ENCODE results near the gene PFKFB2. TPM values are rescaled to one million over a fixed set of nuclear protein-coding genes. Genes with fewer than 3 reads are reported as not detected.

The PFKFB2 gene
- total RNA-seq, 1 experiment from 2014 or later = 3.2 TPM

DNA sequence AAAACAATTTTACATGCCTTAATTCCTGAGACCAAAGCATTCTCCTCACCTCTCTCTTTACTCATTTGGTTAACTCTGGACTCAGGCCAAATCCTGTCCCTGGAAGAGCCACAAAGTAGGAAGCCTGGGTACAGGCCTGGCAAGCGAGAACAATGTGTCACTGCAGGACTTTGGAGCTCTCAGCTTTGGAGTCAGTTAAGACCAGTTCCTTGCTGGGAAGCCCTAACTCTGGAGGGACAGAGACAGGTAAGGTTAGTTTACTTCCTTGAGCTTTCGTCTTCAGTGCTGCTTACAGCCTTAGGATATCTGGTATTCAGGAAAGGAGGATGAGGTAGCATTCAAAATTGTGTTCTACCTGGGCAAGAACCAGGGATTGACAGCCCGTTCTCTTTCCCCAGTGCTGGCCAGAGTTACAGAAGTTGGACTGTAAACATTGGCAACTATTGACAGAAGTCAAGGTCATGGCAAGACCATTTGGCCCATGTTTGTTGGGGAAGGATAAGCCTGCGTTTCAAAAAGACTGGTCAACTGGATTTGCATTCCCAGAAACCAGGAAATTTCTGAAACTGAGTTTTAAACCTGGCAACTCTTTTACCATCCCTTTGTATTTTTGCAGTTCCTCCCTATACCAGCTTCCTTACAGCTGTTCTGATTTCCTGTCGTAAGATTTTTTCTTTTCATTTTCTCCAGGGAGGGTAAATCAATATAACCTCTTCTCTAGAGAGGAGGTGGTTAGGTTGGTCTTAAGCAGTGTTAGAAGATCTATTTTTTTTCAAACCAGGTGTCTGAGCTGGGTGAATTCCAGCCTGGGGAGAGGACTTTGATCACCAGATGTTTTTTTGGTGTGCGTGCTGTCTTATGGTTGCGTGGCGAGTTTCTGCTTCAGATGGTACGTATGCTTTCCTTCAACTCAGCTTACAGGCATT, 35.9 kb downstream of the PFKFB2 start, which contains the start of gene C4BPB:
TSS of gene C4BPB (plus strand) at position 160 of the 926 bp plus-strand sequence. CDS start at position 832, 672 bp downstream.
- peak; percentile 16 for DNase-seq (ENCODE audit: low read depth)

DNA sequence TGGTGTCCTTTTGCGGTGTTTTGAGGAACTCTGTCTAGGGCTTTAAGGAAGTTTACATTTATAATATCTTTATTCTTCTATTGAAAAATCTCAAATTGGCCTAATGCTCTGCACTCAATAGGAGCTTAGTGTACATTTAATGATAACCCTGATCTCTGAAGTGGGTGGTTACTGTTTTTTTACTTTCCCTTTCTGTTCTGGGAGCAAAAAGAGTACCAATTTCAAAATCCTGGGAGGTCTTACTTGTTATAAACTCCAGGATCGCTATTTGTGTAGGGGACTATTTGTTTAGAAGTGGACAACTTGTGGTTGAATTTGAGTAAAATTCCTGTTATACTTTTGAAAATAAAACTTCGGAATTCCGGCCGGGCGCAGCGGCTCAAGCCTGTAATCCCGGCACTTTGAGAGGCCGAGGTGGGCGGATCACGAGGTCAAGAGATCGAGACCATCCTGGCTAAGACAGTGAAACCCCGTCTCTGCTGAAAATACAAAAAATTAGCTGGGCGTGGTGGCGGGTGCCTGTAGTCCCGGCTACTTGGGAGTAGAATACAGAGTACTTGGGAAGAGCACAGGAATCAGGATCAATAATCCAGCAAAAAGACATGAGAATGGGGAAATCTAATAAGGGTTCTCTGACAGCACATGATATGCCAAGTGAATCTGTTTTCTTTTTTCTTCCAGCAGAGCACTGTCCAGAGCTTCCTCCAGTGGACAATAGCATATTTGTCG, 36.7 kb downstream of the PFKFB2 start:
- no peak for DNase-seq (ENCODE audit: low read depth)

GRCh38 chr1:207091200-207091908, 38.3 kb downstream of the PFKFB2 start:
- no peak for DNase-seq (ENCODE audit: low read depth)

GRCh38 chr1:207093944-207094343, 40.9 kb downstream of the PFKFB2 start:
- no peak for DNase-seq (ENCODE audit: low read depth)

- DNase-seq (ENCODE audit: low read depth) = no peak
Measured at GRCh38 chr1:207097871-207098324, 44.8 kb downstream of the PFKFB2 start.

DNA sequence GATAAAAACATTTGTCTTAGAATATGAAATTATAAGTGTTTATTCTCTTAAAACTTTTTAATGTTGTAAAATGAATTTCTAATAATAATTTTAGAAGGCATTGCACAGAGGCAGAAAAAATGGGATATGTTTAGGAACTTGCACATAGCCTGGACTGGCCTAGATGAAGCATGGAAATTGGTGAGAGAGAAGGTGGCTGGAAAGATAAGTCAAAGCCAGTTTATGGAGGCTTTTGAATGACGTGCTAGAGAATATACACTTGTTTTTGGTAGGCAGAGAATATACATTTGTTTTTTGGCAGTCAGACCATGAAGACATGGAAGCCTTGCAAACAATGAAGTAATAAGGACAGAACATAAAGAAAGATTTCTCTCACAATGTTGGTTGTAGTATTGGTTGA, 48.6 kb downstream of the PFKFB2 start:
- DNase-seq (ENCODE audit: low read depth) = no peak

DNA sequence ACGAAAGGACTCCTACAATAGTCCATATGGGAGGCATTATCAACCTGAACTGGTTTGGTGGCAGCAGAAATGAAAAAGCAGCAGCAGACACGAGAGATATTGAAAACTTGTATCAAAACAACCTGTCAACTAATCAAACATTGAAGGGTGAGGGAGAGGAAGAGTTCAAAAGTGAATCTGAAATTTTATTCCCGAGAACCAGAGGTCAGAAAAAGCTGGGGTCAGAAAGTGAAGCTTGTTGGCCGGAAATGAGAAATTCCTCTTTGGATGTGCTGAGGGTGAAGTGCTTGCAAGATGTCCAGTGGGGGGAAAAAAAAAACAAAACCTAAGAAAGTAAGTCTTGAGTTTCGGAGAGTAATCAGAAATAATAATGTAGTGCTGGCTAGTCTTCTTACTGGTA, 49.1 kb downstream of the PFKFB2 start:
- no peak for DNase-seq (ENCODE audit: low read depth)

- no peak for DNase-seq (ENCODE audit: low read depth)
Measured at GRCh38 chr1:207102659-207103058, 49.6 kb downstream of the PFKFB2 start.

GRCh38 chr1:207103892-207104373, 50.9 kb downstream of the PFKFB2 start, which contains the start of gene C4BPA:
Gene C4BPA, plus strand, starts transcription at chr1:207104233. Its CDS starts 8,793 bp downstream, at chr1:207113026.
- no peak for DNase-seq (ENCODE audit: low read depth)

GRCh38 chr1:207109004-207109403, 55.9 kb downstream of the PFKFB2 start:
- no peak for DNase-seq (ENCODE audit: low read depth)

GRCh38 chr1:207112616-207113296, 59.7 kb downstream of the PFKFB2 start:
- DNase-seq (ENCODE audit: low read depth) = no peak

GRCh38 chr1:207115269-207115668, 62.2 kb downstream of the PFKFB2 start:
- DNase-seq (ENCODE audit: low read depth) = no peak

- DNase-seq (ENCODE audit: low read depth) = no peak
Measured at GRCh38 chr1:207124389-207124788, 71.3 kb downstream of the PFKFB2 start.

GRCh38 chr1:207128336-207128921, 75.4 kb downstream of the PFKFB2 start:
- no peak for DNase-seq (ENCODE audit: low read depth)

DNA sequence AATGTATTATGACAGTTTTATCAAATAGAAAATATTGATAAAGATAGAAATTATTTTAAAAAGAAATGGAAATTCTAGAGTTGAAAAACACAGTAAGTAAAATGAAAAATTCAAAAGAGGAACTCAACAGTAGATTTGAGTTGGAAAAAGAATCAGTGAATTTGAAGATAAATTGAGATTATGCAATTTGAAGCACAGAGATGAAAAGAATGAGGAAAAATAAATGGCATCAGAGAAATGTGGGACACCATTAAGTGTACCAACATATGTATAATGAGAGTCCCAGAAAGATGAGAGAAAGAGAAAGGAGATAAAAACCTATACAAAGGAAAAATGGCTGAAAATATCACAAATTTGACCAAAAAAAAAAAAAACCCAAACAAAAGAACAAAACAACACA, 76.0 kb downstream of the PFKFB2 start:
- DNase-seq (ENCODE audit: low read depth) = no peak

Other genes starting within 250 kb of the PFKFB2 start
- not detected in 2 replicates for gene IL20, start 187.7 kb upstream of the PFKFB2 start, total RNA-seq (2014; rRNA removed; shearing (Covaris generic))
- gene IL24, start 155.8 kb upstream of the PFKFB2 start, total RNA-seq (2014; rRNA removed; shearing (Covaris generic)) = 2.1 and 2.6 TPM in 2 replicates
- 0.68 and 1.7 TPM in 2 replicates for gene FCMR, start 131.3 kb upstream of the PFKFB2 start, total RNA-seq (2014; rRNA removed; shearing (Covaris generic))
- gene PIGR, start 106.8 kb upstream of the PFKFB2 start, total RNA-seq (2014; rRNA removed; shearing (Covaris generic)) = not detected in 2 replicates
- not detected in 2 replicates for gene FCAMR, start 82.8 kb upstream of the PFKFB2 start, total RNA-seq (2014; rRNA removed; shearing (Covaris generic))
- gene C1orf116, start 20.5 kb upstream of the PFKFB2 start, total RNA-seq (2014; rRNA removed; shearing (Covaris generic)) = 0.10 and 0.12 TPM in 2 replicates
- 6.9 and 7.8 TPM in 2 replicates for gene YOD1, start 2.1 kb upstream of the PFKFB2 start, total RNA-seq (2014; rRNA removed; shearing (Covaris generic))
- gene C4BPB, start 35.6 kb downstream of the PFKFB2 start, total RNA-seq (2014; rRNA removed; shearing (Covaris generic)) = not detected in 2 replicates
- gene C4BPA, start 51.0 kb downstream of the PFKFB2 start, total RNA-seq (2014; rRNA removed; shearing (Covaris generic)) = not detected in 2 replicates